IPS DF 19.7 (cell line): ENCODE measurements around the gene PTPRS.

Experiments used
- DNase-seq: peaks from one replicate; pipeline ENCODE4 v3.0.0-alpha.2; 2013; ENCODE audit warnings: low read depth, low spot score

The PTPRS gene

DNA sequence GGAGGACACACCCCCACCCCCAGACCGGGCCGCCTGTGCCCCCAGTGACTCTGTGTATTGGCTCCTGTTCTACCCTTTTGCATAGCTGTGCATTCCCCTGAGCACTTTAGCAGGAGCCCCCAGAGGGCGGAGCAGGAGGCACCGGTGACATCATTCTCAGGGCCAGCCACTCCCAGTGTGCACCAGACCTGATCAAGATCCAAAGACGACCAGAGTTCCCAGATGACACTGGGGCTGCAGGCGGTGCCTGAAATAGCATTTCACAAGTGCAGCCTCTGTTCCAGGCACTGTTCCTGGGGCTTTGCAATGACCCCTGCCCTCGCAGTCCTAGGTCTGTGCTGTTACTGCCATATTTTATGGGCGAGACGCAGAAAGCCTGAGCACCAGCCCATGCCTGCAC lies 14.5 kb upstream of the PTPRS start:
- DNase-seq = no peak

DNA sequence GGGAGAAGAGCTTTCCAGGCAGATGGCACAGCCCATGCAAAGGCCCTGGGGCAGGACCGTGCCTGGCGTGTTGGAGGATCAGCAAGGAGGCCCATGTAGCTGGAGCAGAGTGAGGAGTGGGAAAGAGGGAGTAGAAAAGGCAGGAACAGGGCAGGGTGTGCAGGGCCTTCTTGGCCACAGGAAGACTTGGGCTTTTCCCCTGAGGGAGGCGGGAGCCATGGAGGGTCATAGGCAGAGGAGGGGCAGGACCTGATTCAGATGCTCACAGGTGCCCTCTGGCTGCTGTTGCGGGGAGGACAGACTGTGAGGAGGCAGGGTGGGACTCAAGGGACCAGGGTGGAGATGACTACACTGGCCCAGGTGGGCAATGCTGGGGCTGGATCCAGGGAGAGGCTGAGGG lies 13.8 kb upstream of the PTPRS start:
- no peak for DNase-seq

DNA sequence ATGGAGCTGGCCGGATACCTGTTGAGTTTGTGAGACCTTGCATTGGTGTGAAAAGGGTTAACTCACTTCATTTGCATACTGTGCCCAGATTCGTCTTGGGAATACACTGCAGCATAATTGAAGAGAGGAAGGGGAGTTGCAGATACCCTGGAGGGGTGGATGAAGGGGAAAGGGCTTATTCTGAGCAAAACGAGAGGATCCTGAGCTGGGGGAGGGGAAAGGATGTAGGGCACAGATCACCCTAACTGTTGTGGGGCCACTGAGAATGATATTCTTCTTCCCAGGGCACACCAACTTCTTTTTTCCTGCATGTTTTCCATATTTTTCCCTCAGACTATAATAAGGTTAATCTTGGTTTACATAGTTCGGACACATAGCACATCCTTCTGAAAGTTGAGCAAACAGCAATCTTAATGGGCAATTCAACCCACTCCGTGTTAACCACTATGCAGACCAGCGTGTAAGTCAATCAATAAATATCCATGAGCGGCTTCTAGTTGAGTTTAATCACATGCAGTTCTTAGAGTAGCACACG lies 11.7 kb upstream of the PTPRS start:
- DNase-seq = no peak

DNA sequence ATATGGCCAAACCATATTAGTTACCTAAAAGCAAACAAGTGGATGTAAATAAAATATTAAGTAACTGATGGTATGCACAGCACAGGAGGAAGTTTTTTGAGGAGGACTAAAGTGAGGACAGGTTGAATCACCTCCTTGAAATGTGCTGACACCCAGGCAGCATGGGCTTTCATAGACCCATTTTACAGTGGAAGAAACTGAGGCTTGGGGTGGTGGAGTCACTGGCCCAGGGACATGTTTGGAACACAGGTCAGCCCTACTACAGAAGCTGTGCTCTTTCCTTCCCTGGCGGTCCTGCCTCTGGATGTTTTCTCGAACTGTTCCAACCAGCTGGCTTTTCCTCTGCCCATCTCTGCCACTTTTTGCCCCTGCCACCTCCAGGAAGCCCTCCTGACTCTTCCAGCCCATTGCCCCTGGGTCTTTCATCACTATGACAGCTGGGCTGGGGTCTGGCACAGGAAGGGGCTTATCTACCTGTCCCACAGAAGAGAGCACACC lies 11.2 kb upstream of the PTPRS start:
- DNase-seq = no peak

DNA sequence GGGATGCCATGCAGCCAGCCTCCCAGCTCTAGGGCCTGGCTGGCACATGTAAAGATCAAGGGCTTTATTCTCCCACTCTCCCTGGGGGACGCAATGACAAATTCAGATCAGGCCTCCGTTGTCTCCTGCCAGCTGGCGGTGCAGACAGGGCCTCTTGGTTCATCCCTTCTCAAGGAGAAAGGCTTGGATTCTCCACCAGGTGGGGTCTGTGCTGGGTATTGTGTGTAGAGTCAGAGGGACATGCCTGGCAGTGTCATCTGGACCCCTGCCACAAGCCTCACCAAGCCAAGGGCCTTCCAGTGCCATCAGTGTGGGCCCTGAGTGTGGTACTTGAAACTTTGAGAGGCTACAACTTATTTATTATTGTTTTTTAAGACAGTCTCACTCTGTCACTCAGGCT lies 8.4 kb upstream of the PTPRS start:
- no peak for DNase-seq

DNA sequence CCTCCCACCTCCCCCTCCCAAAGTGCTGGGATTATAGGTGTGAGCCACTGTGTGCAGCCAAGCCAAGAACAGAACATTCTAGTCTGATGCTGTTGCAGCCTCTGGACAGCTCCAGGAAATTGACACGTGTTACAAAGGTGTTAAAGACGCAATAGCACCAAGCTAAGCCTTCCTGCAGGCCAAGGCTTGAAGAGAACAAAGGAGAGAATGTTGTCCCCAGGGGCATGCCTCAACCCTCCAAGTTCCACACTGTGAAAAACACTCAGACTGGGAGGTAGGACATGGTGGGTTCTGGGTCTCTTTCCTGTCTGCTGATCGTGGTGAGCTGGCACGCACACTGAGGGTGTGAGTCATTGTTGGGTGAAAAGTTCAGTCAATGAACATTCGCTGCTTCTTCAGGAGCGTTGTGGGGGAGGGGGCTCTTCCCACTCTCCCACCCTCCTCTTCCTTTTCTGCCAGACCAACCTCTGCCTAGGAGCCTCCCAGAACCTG lies 5.3 kb upstream of the PTPRS start:
- DNase-seq = no peak

DNA sequence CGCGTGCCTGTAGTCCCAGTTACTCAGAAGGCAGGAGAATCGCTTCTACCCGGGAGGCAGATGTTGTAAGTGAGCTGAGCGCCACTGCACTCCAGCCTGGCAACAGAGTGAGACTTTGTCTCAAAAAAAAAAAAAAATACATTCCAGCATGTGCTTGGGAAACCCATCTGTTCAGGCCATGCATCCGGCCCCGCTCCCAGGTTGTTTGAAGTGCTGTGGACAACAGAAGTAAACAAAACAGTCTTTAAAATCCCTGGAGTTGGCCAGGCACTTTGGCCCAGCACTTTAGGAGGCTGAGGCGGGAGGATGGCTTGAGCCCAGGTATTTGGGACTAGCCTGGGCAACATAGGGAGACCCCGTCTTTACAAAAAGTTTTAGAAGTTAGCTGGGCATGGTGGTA lies 3.2 kb upstream of the PTPRS start:
- DNase-seq = no peak

DNA sequence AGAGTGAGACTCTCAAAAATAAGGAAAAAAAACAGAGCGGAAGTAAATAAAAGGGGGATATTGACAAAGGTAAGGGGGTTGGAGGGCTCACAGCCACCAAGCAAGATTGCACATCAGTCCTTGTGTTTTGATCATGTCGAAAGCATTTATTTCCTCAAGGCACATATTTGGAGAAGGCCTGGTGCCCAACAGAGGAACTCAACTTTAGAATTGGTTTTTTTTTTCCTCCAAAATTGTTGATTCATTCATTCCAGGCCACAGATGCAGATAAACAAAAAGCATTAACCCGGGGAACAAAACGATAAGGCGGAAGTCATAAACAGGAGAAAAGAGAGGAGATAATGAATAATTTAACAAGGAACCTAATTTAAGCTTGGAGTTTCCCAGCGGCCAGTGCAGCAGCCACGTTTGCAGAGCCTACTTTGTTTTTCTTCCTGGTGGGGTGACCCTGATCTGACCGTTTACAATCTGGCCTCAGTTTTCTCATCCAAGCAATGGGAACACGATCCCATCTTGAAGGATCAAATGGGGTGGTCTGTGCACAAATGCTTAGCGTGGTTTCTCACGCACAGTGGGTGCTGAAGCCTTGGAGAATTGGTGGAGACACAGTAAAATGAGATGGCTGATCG lies 2.1 kb upstream of the PTPRS start:
- no peak for DNase-seq

DNA sequence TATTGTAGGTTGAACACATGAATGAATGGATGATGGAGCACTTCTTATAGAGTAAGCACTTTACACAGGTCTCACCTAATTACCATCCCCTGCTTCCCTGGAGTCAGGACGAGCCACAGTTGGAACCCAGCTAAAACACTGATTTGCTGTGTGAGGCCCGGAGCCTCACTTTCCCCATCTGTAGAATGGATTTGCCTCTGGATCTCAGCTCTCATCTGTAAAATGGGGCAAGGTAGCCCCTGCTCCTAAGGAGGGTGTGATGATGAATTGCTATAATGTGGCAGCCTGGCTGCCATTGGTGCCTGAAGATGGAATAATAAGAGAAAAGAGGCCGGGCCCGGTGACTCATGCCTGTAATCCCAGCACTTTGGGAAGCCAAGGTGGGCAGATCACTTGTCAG lies 1.4 kb upstream of the PTPRS start:
- no peak for DNase-seq

DNA sequence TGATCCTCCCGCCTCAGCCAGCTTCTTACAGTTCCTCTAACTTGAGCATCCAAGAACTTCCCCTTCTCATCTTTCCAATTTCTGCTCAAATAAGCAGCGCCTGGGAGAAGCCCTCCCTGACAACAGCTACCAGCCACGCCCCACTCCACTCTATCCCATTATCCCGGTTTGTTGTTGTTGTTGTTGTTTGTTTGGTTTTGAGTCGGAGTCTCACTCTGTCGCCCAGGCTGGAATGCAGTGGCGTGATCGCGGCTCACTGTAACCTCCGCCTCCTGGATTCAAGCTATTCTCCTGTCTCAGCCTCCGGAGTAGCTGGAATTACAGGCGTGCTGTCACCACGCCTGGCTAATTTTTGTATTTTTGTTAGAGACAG lies 822 bp upstream of the PTPRS start:
- DNase-seq = no peak

DNA sequence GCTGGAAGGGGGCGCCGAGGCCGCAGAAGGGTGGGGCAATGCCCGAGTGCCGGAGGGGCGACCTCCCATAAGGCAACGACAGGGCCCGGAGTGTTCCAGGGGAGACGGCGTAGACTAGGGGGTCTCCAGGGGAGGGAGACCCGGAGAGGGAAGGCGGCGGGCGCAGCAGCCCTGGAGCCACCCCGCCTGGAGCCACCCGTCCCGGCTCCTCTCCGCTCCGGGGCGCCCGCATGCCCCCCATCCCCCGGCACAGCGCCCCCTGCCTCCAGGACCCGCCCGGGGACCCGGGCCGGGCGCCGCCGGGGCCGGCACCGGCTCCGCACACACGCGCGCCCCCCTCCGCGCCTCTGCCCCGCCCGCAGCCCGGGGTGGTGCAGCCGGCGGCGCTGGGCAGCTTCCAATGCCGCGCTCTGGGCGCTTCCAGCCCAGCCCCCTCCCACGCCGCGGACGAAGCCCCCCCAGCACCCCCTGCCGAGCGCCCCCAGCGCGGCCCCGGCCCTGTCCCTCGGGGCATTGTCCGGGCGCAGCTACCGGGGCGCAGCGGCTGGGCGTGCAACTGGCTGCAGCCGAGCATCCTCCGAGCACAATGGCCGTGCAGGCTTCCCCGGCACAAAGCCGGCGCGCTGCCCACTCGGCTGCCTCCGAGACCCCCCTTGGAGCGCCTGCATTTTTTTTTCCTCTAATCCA lies 519 bp downstream of the PTPRS start:
- DNase-seq = no peak

DNA sequence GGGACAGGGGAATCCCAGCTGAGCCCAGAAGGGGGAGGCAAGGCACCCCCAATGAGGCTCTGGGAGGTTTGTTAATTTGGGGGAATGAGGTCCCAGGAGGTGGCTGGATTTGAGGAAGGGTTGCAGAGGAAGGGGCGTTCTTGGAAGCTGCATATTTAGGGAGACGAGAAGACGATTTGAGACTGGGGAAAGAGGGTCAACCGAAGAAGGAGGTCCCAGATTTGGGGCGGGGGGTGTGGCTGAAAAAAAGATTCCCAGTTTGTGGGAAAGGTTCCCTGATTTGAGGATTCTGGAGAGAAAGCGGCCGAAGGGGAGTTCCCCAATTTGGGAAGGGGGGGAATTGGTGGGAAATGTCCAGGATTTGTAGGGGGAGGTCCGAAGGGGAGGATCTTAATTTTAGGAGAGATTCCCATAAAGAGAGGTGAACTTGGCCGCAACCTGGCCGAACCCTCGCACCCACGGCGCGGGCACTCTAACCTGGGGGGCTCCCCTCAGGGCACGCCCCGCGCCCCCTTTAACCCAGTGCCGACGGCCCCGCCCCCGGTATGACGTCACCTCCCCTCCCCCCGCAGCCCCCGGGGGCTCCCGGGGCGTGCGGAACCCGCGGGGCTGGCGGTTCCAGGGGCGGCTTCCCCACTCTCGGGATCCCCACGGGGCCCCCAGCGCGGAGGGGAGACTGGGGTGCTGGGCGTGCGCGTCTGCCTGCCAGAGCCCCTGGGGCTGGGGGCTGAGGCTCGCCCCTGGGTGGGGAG lies 1.2 kb downstream of the PTPRS start:
- DNase-seq = no peak

DNA sequence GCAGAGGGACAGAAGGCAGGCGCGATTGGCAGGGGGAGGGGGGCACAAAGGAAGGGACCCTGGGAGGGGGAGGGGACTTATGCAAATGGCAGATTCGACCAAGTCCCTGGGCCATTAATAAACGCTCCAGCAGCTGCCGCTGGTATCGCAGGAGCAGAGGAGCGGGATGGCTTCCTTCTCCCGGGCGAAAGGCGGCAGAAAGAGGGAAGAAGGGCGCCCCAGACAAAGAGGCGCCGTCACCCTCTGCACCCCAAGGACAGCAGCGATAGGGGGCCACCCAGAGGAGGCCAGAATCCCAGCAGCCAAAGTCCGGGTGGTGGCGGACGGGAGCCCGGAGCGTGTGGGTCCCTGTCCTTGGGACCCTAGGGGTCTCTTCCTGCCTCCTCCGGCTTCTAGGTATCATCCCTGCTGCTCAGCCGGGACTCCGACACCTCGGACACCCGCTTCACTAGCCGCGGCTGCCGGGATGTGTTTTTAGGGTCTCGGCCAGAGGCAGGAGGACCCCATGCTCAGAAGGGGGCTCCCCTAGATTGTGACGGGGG lies 1.9 kb downstream of the PTPRS start:
- DNase-seq = no peak

DNA sequence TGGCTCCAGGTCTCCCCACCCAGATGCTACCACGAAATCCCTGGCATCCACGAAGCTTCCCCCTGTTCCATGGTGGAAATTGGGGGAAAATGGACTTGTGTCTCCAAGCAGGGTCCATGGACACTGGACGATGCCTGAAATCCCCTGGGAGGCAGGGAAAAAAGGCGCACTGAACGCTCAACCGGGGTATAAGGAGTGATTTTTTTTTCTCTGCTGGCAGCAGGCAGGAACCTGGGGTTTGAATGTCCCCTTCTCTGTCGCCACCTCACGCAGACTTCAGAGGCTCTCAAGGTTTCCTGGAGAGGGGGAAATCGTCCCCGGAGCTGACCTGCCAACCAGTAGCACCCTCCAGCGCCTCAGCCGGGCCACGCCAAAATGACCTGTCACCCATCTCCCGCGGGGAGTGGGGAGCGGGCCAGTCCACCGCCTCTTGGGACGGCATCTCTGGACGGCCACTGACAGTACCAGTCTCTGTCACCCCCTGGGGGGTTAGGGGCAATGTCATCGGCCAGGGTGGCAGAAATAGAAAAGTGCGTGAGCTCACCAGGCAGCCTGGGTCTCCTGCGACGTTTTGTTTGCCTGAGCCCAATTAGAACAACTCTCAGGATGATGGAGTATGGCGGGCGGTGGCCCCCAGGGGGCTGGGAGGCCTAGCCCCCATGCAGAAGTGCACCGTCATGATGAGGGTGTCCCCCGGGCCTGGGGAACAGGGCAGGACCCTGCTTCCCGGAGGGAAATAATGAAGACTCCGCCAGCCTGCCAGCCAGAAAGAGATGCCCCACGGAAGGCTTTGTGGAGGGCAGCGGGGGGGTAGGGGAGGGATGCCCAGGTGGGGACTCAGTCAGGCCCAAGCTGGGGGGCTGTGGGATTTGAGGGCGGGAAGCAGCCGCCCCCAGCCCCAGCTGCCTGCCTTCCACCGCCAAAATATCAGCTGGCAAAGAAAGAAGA lies 2.6 kb downstream of the PTPRS start:
- DNase-seq = no peak

DNA sequence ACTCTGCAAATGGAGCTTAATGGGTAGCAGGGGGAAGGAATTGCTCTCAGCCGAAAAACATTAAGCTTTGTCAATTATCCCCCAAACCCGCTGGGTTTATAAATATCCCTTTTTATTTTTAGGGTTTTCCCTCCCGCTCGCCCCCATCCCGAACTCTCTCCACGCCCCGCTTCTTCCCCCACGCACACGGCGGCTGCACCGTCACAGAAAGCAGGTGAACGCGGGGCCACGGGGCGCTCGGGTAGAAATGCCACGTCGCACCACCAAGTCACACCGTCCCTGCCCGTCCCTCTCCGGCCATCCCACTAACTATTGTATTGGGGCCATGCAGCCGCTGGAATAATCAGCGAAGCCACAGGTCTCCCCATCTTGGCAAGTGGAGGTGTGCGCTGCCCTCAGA lies 3.5 kb downstream of the PTPRS start:
- DNase-seq = no peak

DNA sequence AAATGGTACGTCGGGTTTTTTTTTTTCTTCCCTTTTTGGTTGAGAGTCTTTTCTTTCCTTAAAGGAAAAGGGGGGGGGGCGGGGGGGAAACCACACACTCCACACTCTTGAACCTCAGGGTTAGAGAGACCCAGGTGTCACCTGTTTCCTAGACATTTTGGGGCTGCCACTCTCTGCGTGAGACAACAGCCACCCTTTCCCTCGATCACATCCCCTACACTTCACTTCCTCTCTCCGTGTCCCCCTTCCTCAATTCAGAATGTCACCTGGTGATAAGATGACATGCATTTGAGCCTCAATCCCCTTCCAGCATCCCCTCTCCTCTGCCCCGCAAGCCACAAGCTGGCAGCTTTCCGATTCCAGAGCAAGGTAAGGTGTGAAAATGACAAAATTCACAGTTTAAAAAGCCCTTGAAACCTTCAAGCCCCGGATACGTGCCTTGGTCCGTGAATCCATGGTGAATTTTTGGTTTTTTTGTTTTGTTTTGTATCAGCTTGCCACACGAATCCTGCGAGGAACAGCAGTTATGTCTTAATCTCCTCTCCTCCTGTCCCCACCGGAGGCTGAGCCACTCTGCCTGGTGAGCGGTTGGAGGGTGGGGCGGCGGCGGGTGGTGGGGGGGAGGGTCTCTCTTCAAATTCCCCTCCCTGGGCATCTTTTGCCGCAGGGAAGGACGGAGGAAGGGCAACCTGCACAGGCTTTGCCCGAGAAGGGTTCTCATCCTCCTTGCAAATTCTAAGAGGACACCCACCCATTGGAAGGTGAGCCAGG lies 4.2 kb downstream of the PTPRS start:
- DNase-seq = no peak

DNA sequence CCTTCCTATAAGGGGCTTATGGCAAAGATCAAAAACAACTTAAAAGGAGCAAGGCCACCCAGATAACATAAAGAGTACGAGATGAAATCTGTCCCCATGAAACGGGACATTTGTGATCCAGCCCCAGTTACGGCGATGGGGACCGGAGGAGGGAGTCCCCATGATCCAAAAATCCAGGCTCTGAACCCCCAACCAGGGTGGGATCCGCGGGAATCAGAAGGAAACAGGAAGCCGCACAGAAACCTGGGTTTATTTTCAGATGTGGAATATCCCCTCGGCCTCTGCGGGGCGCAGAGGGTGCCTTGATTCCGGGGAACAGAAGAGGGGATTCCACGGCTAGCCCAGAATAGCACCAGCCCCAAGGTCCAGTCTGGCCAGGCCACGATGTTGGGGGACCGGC lies 5.0 kb downstream of the PTPRS start:
- DNase-seq = no peak

DNA sequence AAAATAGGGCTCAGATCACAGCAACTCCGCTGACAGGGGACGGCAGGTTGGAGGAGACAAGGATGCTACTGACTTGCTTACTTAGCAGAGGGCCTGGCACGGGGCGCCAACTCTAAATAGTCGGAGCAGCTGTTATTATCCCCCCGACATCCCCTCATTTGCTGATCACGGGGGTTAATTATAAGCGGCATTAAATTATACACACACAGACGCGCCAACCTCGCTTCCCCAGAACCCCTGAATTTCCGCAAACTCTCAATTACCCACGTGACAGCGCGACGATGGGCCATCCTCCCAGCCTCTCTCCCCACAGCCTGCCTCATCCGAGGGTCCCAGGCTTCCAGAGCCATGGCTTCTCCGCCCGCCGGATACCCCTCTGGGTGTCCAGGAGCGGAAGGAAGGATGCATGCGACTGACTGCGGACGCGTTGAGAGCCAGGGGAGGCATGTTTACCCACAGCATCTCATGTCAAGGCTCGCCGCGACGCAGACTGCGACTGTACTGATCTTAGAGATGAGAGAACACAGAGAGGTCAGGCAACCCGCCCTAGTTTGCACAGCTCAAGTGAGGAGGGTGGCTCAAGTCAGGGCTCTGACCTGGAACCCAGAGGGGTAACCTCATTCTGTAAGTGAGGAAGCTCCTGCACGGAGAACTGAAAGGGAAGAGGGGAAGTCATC lies 5.7 kb downstream of the PTPRS start:
- no peak for DNase-seq

DNA sequence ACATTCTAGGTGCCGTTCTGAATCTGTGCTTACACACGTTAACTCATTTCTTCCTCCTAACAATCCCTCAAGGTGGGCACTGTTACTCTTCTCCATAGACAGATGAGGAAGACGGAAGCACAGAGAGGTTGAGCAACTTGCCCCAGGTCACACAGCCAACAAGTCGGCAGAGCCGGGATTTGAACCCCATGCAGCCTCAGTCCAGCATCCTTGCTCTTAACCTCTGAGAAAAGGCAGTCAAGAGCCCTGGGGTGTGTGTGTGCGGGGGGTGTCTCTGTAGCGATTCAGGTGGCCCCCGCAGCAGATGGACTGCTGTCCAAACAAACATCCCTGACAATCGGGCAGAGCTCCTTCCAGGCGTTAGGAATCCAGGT lies 6.3 kb downstream of the PTPRS start:
- DNase-seq = no peak
